Measurements from ENCODE around the gene BCOR. TPM values are rescaled to one million over a fixed set of nuclear protein-coding genes. Genes with fewer than 3 reads are reported as not detected.

BCOR gene
- total and polyA plus RNA-seq, 2 of the 4 experiments (the other 2 are of a cell fraction) = 7.5 to 9.0 TPM

DNA sequence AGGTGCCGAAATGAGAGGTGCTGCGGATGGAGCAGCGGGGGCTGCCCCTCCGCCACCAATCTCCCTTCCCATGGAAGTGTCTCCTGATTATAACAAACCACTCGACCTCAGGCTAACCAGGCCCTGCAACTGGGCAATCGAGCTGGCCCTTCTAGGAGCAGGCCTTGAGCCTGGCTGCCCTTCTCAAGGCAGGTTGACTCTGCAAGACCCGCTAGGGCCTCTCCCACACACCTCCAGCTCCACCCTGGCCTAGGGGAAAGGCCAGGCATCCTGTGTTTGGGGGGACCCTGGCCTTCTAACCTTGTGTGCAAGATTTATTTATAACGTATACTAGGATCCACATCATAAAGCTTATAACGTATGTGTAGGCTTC is 3.7 kb upstream of the BCOR start (continued):
- no peak for TF ChIP-seq NFE2L2 (IDR thresholded peaks at IDR 0.05; ENCODE audit: low read depth, low read length)
- TF ChIP-seq MXI1 (IDR thresholded peaks at IDR 0.05; ENCODE audit: borderline replicate concordance, low read depth, low read length) = no peak

DNA sequence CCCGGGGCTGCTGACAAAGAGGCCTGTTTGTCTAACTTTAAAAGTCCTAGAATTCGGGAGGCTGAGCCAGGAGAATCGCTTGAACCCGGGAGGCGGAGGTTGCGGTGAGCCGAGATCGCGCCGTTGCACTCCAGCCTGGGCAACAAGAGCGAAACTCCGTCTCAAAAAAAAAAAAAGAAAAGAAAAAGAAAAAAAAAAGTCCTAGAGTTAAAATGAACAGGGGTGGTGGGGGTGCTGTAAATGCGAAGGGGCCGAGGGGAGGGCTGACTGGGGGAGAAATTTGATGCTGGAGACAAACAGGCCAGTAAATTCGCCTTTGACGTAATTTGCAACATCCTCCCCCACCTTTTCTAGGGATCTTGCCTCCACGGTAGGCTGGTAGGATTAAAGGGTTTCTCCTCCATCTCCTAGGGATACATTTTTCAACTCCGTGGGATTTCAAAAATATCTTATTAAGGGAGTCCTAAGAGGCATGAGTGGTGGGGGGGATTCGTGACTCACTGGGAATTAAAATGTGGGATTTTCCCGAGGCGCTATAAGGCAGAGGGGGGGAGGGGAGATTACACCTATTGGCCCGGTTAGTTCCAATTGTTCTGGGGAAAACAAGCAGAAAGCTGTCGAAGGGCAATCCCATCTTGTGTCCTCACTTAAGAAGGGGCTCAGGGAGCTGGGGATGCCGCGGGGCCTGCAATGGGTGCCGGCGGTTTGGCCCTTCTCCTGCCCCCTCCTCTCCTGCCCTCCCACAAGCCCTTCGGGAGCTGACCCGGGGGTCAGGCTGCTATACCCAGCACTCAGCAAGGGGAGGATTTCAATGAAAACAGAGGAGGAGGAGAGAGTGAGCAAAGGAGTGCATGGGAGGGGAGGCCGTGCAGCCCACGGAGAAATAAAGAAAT is 3.0 kb upstream of the BCOR start:
- H2BK15ac ChIP-seq (ENCODE audit: low read depth, low read length) = no peak overlapping the region
- intact Hi-C loops (cut with micrococcal nuclease) = no loop called here
- no peak overlapping the region for H3K4me2 ChIP-seq (ENCODE audit: low read depth, low read length)
- TF ChIP-seq CHD1 (IDR thresholded peaks at IDR 0.05; ENCODE audit: low read depth, low read length) (no peak), POLR2A (IDR thresholded peaks at IDR 0.05; ENCODE audit: low read depth, low read length) (no peak), RAD21 (IDR thresholded peaks at IDR 0.05; ENCODE audit: low read length) (no peak), RCOR1 (IDR thresholded peaks at IDR 0.05; ENCODE audit: insufficient replicate concordance, low read length) (no peak), BHLHE40 (IDR thresholded peaks at IDR 0.05; ENCODE audit: low read depth, low read length) (no peak), RFX5 (IDR thresholded peaks at IDR 0.05; ENCODE audit: low read depth, low read length) (no peak), MAFK (IDR thresholded peaks at IDR 0.05; ENCODE audit: low read depth, low read length) (no peak), FOS (IDR thresholded peaks at IDR 0.05; ENCODE audit: low read depth, low read length) (no peak)
- TF ChIP-seq, protein P1, sequence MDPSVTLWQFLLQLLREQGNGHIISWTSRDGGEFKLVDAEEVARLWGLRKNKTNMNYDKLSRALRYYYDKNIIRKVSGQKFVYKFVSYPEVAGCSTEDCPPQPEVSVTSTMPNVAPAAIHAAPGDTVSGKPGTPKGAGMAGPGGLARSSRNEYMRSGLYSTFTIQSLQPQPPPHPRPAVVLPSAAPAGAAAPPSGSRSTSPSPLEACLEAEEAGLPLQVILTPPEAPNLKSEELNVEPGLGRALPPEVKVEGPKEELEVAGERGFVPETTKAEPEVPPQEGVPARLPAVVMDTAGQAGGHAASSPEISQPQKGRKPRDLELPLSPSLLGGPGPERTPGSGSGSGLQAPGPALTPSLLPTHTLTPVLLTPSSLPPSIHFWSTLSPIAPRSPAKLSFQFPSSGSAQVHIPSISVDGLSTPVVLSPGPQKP (IDR thresholded peaks at IDR 0.05; ENCODE audit: borderline replicate concordance, low read depth, low read length) = no peak
- TF ChIP-seq, protein P2, sequence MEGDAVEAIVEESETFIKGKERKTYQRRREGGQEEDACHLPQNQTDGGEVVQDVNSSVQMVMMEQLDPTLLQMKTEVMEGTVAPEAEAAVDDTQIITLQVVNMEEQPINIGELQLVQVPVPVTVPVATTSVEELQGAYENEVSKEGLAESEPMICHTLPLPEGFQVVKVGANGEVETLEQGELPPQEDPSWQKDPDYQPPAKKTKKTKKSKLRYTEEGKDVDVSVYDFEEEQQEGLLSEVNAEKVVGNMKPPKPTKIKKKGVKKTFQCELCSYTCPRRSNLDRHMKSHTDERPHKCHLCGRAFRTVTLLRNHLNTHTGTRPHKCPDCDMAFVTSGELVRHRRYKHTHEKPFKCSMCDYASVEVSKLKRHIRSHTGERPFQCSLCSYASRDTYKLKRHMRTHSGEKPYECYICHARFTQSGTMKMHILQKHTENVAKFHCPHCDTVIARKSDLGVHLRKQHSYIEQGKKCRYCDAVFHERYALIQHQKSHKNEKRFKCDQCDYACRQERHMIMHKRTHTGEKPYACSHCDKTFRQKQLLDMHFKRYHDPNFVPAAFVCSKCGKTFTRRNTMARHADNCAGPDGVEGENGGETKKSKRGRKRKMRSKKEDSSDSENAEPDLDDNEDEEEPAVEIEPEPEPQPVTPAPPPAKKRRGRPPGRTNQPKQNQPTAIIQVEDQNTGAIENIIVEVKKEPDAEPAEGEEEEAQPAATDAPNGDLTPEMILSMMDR (conservative IDR thresholded peaks at IDR 0.05; ENCODE audit: low read depth, low read length) = no peak
- TF ChIP-seq, protein P3, sequence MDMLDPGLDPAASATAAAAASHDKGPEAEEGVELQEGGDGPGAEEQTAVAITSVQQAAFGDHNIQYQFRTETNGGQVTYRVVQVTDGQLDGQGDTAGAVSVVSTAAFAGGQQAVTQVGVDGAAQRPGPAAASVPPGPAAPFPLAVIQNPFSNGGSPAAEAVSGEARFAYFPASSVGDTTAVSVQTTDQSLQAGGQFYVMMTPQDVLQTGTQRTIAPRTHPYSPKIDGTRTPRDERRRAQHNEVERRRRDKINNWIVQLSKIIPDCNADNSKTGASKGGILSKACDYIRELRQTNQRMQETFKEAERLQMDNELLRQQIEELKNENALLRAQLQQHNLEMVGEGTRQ (IDR thresholded peaks at IDR 0.05; ENCODE audit: low read depth, low read length) = no peak

More for the DNA sequence above, 3.0 kb upstream of the BCOR start:
- BruUV-seq (replicated peaks) = no TSS peak
- Histone ChIP-seq H3K56ac (ENCODE audit: extremely low read depth, insufficient read depth, low read length) (no peak overlapping the region), H3K23ac (ENCODE audit: low read depth, low read length) (no peak overlapping the region), H4K5ac (ENCODE audit: low read depth, low read length) (no peak overlapping the region), H4K20me1 (ENCODE audit: insufficient read depth, low read length) (no peaks in the 10 kb centered on the region), H4K8ac (ENCODE audit: low read depth in 2 of 2, low read length in 2 of 2) (no peak overlapping the region), H4K91ac (ENCODE audit: insufficient read depth, low read depth, low read length) (no peak overlapping the region), H3K9ac (ENCODE audit: low read depth, low read length) (no peak overlapping the region), H2BK120ac (ENCODE audit: low read depth, low read length) (no peak overlapping the region), H3K27ac (ENCODE audit: insufficient read depth, low read length) (no peak overlapping the region), H3K14ac (replicated peaks; ENCODE audit: low read depth, low read length) (no peak overlapping the region), H3K4me3 (ENCODE audit: insufficient read depth, low read depth, low read length) (no peak overlapping the region), H3K4ac (ENCODE audit: low read depth, low read length) (no peak overlapping the region), H2AK9ac (replicated peaks; ENCODE audit: low read depth, low read length, poor library complexity) (no peak overlapping the region), H2AK5ac (ENCODE audit: low read depth, low read length) (no peak overlapping the region), H3K9me3 (ENCODE audit: control insufficient read depth, insufficient read depth, low read length) (no peaks in the 10 kb centered on the region), H3K79me1 (ENCODE audit: low read depth in 1 of 2, low read length in 2 of 2) (no peaks in the 10 kb centered on the region; a peak in 1 of 4 replicates), H2BK20ac (ENCODE audit: low read depth, low read length) (no peak overlapping the region), H3K27me3 (ENCODE audit: control insufficient read depth, insufficient read depth, low read length) (peaks cover 4% of the 10 kb centered on the region; the same call in 1 of the 2 replicates), H3K9me1 (ENCODE audit: insufficient read depth, low read length) (no peaks in the 10 kb centered on the region), H3K4me1 (ENCODE audit: control insufficient read depth, insufficient read depth, low read length) (no peaks in the 10 kb centered on the region; the same call in 1 of the 2 replicates), H3K18ac (ENCODE audit: low read depth, low read length) (no peak overlapping the region), H3K36me3 (ENCODE audit: control insufficient read depth, insufficient read depth, low read length) (no peaks in the 10 kb centered on the region), H2AFZ (replicated peaks; ENCODE audit: low read length, poor library complexity) (peak overlapping the region; percentile 8), H2BK5ac (ENCODE audit: low read depth, low read length, poor library complexity, severe bottlenecking) (no peak overlapping the region)
- 18% methylated on average over 3 of the region's 31 CpGs; no CpG with 5 or more reads in 1 of the 2 experiments for WGBS, 2 experiments (ENCODE audit: extremely low coverage in 2 of 2, insufficient read length in 1 of 2)
- DNase-seq = no peak
- ATAC-seq (ENCODE audit: low read depth) = no peak
- dilution Hi-C loops (cut with HindIII; ENCODE audit: low sequenced_read_pairs, unreplicated experiment) = no loop called here
- in situ Hi-C loops (cut with MboI; ENCODE audit: low sequenced_read_pairs) = no loop called here
- ChIA-PET POLR2A (ENCODE audit: unreplicated experiment) (no interaction called here), CTCF (interaction anchor here (0.8 kb wide), 1 partner anchor 300 kb away, joined by 3 read pairs; no protein-coding TSS in a partner anchor)
